ENCODE data around the gene FERMT2. TPM values are rescaled to one million over a fixed set of nuclear protein-coding genes. Genes with fewer than 3 reads are reported as not detected.

Gene FERMT2
- polyA plus RNA-seq, 1 donor (not counting 4 experiments of a cell fraction or from before 2014, with no cell fraction given): 19.6 TPM

GRCh38 chr14:52846591-52846990 is 104.3 kb downstream of the FERMT2 start:
- Histone ChIP-seq H4K20me1 (ENCODE audit: control insufficient read depth, extremely low read depth, insufficient read depth, low read length) (no peaks in the 10 kb centered on the region), H3K4me3 (ENCODE audit: control insufficient read depth in 2 of 3, extremely low read depth in 1 of 3, insufficient read depth in 2 of 3, low read depth in 1 of 3, low read length in 3 of 3) (no peak overlapping the region), H2AFZ (ENCODE audit: control insufficient read depth, low read length) (no peak overlapping the region), H3K9me3 (ENCODE audit: control insufficient read depth, low read depth, low read length) (no peaks in the 10 kb centered on the region), H3K4me1 (ENCODE audit: control insufficient read depth, extremely low read depth, insufficient read depth, low read length) (peaks cover 4% of the 10 kb centered on the region), H3K27ac (ENCODE audit: control insufficient read depth, insufficient read depth, low read length) (no peak overlapping the region), H3K79me2 (ENCODE audit: control insufficient read depth, insufficient read depth, low read length) (no peaks in the 10 kb centered on the region), H3K9me1 (ENCODE audit: control insufficient read depth, extremely low read depth, insufficient read depth, low read length) (no peaks in the 10 kb centered on the region), H3K27me3 (ENCODE audit: control insufficient read depth, extremely low read depth, insufficient read depth, low read length) (no peaks in the 10 kb centered on the region), H3K4me2 (ENCODE audit: control insufficient read depth, extremely low read depth, insufficient read depth, low read depth, low read length) (no peak overlapping the region), H3K9ac (ENCODE audit: control insufficient read depth, extremely low read depth, insufficient read depth, low read length) (no peak overlapping the region), H3K36me3 (ENCODE audit: control insufficient read depth in 2 of 2, extremely low read depth in 1 of 2, insufficient read depth in 2 of 2, low read length in 2 of 2) (no peaks in the 10 kb centered on the region)
- FAIRE-seq (no peak), DNase-seq (ENCODE audit: low read depth, low spot score) (no peak)
- TF ChIP-seq CTCF (optimal IDR thresholded peaks at IDR 0.05 in 1 of 3, IDR thresholded peaks at IDR 0.05 in 1 of 3, conservative IDR thresholded peaks at IDR 0.05 in 1 of 3; ENCODE audit: extremely low read depth in 1 of 3, insufficient read depth in 2 of 3, low read length in 3 of 3): no peak
- dilution Hi-C loops (cut with MboI; ENCODE audit: extremely low pct_ligation_motif_present, low sequenced_read_pairs): no loop called here

GRCh38 chr14:52845081-52845480 is 105.8 kb downstream of the FERMT2 start:
- Histone ChIP-seq H3K36me3 (ENCODE audit: control insufficient read depth in 2 of 2, extremely low read depth in 1 of 2, insufficient read depth in 2 of 2, low read length in 2 of 2) (no peaks in the 10 kb centered on the region), H3K9me3 (ENCODE audit: control insufficient read depth, low read depth, low read length) (no peaks in the 10 kb centered on the region), H3K4me3 (ENCODE audit: control insufficient read depth in 2 of 3, extremely low read depth in 1 of 3, insufficient read depth in 2 of 3, low read depth in 1 of 3, low read length in 3 of 3) (no peak overlapping the region), H4K20me1 (ENCODE audit: control insufficient read depth, extremely low read depth, insufficient read depth, low read length) (no peaks in the 10 kb centered on the region), H3K27me3 (ENCODE audit: control insufficient read depth, extremely low read depth, insufficient read depth, low read length) (no peaks in the 10 kb centered on the region), H3K4me2 (ENCODE audit: control insufficient read depth, extremely low read depth, insufficient read depth, low read depth, low read length) (no peak overlapping the region), H3K4me1 (ENCODE audit: control insufficient read depth, extremely low read depth, insufficient read depth, low read length) (peaks cover 10% of the 10 kb centered on the region), H3K27ac (ENCODE audit: control insufficient read depth, insufficient read depth, low read length) (no peak overlapping the region), H3K9ac (ENCODE audit: control insufficient read depth, extremely low read depth, insufficient read depth, low read length) (no peak overlapping the region), H2AFZ (ENCODE audit: control insufficient read depth, low read length) (peak overlapping the region; percentile 85), H3K79me2 (ENCODE audit: control insufficient read depth, insufficient read depth, low read length) (no peaks in the 10 kb centered on the region), H3K9me1 (ENCODE audit: control insufficient read depth, extremely low read depth, insufficient read depth, low read length) (no peaks in the 10 kb centered on the region)
- no peak for TF ChIP-seq EZH2 (IDR thresholded peaks at IDR 0.05; ENCODE audit: low read length)
- no peak for TF ChIP-seq CTCF (optimal IDR thresholded peaks at IDR 0.05 in 1 of 3, IDR thresholded peaks at IDR 0.05 in 1 of 3, conservative IDR thresholded peaks at IDR 0.05 in 1 of 3; ENCODE audit: extremely low read depth in 1 of 3, insufficient read depth in 2 of 3, low read length in 3 of 3)
- FAIRE-seq (no peak), DNase-seq (ENCODE audit: low read depth, low spot score) (no peak)
- dilution Hi-C loops (cut with MboI; ENCODE audit: extremely low pct_ligation_motif_present, low sequenced_read_pairs): no loop called here
